SH-SY5Y (cell line): Measurements from ENCODE around the gene THSD7A.

Experiments
- GATA2 ChIP-seq: IDR thresholded peaks from 2 replicates; pipeline ENCODE4 v1.6.1; 2011; ENCODE audit warnings: mild to moderate bottlenecking, low read depth, low read length
- GATA3 ChIP-seq: IDR thresholded peaks from 2 replicates; pipeline ENCODE4 v1.6.1; 2011; ENCODE audit warnings: low read depth, mild to moderate bottlenecking, low read length, moderate library complexity

The THSD7A gene

DNA sequence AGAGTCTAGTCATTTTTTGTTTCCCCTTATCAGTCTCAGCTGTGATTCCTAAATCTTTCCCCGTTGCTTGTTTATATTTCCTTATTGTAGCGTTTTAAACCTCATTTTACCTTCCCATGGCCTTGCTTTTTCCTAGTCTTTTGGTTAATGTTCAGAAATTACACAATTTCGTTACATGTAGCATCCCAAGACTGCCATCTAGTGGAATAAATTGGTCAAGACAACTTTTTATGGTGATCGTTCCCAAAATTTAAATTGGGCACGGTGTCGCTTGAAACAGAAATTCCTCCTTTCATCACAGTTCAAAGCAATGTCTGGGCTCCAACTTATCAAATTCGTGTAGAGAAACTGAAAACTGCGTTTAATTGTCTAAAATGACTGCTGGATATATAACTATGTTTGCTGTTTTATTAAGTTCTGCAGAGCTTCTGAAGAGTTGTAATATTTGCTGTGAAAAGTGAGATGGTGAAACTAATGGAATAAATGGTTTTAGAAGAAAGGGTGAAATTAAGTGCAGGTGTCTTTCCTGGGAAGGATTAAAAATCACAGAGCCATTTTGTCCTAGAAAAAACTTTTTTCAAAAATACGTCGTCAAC is 488.1 kb downstream of the THSD7A start:
- TF ChIP-seq GATA3 (no peak), GATA2 (no peak)

DNA sequence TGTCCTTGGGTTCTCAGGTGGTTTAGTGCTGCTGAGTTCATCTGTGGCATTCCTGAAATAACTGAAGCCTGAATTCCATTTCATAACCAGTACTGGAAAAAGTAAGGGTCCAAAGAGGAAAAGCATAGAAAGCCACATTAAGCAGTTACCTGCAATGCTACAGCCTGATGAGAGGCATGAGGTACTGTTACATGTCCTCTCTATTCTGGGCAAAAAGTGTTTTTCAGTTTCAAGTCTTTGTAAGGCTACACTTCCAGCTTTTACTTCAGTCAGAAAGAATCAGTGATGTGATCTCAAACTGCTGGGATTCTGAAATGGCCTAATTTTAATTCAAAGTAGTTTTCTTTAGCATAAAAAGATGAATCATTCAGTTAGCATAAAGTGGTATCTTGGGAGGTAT is 488.9 kb downstream of the THSD7A start:
- TF ChIP-seq GATA2 = no peak
- no peak for TF ChIP-seq GATA3

- TF ChIP-seq GATA2 = no peak
These were observed 490.6 kb downstream of the THSD7A start for GRCh38 chr7:11341285-11341944.

- no peak for TF ChIP-seq GATA2
- no peak for TF ChIP-seq GATA3
These were observed 495.6 kb downstream of the THSD7A start for GRCh38 chr7:11336432-11336831.

DNA sequence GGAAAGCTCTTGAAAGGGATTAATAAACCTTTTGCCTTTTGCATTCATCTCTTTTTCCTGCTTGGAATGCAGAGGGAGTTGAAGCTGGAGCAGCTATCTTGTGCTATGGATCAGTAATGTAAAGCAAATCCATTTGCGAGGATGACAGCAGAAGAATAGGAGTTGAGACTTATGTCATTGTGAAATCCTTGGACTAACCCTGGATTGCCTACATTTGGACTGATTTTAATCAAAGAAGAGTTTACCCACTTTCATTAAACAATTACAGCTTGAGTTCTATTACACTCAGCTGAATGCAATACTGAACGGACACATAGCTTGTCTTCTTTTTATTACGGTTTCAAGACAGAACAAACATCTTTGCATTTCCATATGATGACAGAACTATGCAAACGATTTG is 496.1 kb downstream of the THSD7A start:
- no peak for TF ChIP-seq GATA2
- TF ChIP-seq GATA3 = no peak

DNA sequence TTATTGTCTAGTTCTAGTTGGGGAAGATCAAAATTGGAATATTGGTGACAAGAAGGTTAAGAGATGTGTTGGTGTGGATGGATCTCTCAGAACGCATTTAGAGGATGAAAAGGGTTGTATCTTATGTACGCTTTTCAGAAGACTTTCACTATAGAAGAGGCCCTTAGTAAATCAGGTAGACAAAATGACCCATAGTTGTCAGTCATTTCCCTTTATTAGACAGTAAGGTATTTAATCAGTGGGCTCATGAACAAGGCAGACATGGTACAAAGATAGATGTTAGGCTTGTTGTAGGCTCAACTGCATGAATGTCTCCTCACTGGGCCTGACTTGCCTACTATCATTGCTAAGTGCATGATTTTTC is 499.2 kb downstream of the THSD7A start:
- TF ChIP-seq GATA2 = no peak

DNA sequence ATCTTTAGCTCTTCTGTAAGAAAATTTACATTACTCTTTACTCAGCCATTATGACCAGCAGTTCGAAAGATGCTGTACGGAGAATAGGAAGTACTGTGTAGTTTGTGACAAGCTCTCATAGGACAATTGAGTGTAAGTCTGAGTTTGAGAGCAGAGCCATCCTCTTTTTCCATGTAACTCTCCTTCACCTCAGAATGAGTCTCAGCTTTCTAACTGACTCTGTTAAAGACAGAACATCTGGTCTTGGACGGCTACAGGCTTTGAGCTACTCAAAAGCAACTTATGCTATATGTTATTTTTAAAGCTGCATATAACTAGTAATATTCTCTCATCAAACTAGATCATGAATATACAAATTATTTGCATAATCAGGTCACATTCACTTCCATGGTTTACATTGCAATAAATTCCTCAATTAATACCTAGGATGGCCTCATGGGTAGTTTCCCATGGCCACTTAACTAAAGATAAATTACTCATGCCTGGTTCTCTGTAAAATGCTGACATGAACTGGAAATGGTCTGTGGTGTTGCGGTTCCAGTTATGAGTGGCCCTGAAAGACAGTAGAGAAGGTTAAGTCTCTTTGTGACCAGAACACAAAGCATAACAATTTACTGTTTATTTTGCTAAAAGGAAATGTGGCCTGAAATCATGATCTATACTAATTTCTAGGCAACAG is 499.7 kb downstream of the THSD7A start:
- TF ChIP-seq GATA3 (no peak), GATA2 (no peak)

DNA sequence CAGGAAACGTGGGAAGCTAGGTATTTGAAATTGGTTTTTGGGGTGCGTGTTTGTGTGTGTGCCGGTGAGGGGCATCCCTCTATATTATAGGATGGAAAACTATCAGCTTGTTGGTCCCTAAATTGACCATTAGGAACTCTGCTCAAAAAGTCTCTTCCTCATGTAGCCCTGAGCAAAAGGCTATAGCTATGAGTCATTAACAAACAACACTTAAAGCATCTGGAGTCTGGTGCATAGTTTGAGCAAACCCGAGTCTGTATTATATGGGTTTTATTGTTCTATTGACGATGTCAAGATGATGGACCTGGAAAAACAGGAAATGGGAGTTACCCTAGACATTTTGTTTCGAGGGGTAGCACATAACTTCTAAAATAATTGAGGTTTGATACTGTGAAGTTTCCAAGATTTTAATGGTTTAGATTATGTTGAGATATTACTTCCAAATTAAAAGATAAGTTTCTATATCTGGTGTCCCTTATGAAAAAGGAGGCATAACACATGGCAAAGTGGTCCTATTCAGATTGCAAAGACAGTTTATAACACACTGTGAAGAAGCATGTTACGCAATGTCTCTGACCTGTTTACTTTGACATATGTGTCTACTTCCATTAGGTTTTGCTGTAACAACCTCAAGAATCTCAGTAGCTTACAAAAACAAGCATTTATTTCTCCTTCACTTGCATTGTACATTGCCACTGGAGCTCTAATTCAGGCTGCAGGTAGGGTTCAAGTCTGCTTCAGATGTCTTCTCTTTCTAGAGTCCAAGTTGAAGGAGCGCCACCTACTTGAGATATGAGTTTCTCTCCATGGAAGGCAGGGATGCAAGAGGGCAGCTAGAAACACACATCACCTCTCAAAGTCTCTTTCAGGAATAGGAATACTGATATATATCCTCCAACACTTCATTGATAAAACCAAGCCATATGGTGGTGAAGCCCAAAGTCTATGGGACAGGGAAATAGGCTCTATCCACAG is 500.6 kb downstream of the THSD7A start:
- TF ChIP-seq GATA2 (no peak), GATA3 (no peak)

DNA sequence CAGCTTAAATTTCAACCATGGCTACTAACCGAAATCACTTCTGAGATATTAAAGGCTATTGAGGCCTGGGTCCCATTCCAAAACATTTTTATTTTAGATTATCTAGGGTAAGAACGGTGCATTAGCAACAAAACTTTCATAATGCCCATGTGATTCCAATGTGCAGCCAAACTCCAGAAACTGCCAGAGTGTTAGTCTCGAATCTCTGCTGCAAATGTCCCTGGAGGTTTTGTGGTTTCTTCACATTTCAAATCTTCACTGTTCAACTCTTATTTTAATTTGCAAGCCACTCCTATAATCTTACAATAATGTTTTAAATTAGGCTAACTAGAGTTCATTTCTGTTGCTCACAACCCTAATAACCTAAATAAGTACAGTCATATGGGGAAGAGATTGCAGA is 501.3 kb downstream of the THSD7A start:
- TF ChIP-seq GATA3 (no peak), GATA2 (no peak)

DNA sequence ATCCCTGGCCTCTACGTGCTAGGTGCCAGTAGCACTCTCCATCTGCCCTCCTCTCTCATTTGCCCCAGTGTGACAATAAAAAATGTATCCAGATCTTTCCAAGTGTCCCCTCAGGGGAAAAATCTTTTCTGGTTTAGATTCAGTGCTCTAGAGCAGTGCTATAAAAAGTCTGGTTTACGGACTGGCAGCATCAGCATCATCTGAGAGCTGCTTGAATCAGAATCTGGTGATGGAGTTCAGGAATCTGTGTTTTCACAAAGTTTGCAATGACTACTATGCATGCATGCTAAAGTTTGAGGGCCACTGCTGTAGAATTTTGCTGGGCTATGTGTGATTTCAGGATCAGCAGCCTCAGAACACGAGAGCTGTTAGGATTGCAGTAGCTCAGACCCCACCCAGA is 501.8 kb downstream of the THSD7A start:
- TF ChIP-seq GATA3 (no peak), GATA2 (no peak)

- no peak for TF ChIP-seq GATA3
- TF ChIP-seq GATA2 = no peak
These were observed 502.4 kb downstream of the THSD7A start for GRCh38 chr7:11329626-11330025.

DNA sequence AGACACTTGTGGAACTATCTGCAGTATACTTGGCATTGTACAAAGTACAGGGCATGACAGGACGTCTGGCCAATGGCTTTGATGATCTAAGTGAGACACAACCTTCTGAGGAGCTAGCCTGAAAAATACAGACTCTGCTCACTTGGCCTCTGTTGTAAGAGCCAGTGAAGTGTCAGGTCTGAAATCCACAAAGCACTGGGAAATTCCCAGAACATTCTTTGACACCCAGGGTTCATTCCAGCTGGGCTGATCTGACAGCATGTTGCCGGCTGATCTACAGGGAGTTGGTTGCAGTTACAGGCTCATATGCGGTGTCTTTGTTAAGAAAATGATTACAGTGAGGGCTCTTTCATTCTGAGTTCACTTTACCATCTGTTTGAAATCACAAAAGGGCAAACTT is 503.7 kb downstream of the THSD7A start:
- TF ChIP-seq GATA2 = no peak
- no peak for TF ChIP-seq GATA3

DNA sequence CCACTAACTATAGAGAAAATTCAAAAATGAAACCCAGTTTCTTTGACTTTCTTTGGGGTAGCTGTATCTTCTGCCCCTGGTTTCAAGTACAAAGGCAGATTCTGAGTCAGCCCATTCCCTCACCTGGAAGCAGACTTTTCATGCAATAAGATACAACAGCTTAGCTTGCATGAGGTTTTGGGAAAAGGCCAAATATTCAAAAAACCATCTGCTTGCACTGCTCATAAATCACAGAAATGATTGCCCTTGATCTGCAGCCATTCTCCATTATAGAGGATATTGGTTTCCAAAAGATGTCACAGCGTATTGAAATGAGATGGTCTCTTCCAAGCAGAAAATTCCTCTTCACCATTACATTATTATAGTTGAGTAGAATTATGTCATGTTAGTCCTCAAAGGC is 504.4 kb downstream of the THSD7A start:
- TF ChIP-seq GATA3 = no peak
- TF ChIP-seq GATA2 = no peak
